Skeletal muscle cell (primary cell): ENCODE results near the gene USP31.

Experiments
- DNase-seq: peaks from one replicate; pipeline ENCODE4 v3.0.0-alpha.2; 2010; ENCODE audit warnings: low read depth
- H3K4me3 ChIP-seq: 2 replicates; pipeline ENCODE4 v1.5.1; 2011; ENCODE audit warnings: low read depth, mild to moderate bottlenecking, control low read depth, low read length, moderate library complexity

Gene USP31

DNA sequence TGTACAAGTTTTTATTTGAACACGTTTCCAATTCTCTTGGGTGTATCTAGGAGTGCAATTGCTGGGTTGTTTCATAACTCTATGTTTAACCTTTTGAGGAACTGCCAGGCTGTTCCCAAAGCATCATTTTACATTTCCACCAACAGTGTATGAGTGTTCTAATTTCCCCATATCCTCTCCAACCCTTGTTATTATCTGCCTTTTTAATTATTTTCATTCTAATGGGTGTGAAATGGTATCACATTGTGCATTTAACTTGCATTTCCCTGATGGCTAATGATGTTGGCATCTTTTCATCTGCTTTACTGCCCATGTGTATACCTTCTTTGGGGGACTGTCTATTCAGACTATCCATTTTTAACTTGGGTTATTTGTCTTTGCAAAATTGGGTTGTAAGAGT, 104.2 kb downstream of the USP31 start:
- H3K4me3 ChIP-seq = no peak overlapping the region
- no peak for DNase-seq

DNA sequence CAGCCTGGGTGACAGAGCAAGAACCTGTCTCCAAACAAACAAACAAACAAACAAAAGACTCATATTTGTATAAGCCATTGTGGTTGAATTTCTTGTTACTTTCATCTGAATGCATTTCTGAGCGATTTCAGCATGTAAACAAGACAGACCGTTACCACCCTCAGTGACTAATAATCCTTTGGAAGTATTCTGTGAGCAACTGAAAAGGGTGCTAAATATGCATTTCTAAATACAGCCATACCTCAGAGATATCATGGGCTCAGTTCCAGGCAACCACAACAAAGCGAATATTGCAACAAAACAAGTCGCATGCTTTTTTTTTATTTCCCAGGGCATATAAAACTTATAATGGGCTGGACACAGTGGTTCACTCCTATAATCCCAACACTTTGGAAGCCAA, 109.0 kb downstream of the USP31 start:
- no peak for DNase-seq
- no peak overlapping the region for H3K4me3 ChIP-seq

DNA sequence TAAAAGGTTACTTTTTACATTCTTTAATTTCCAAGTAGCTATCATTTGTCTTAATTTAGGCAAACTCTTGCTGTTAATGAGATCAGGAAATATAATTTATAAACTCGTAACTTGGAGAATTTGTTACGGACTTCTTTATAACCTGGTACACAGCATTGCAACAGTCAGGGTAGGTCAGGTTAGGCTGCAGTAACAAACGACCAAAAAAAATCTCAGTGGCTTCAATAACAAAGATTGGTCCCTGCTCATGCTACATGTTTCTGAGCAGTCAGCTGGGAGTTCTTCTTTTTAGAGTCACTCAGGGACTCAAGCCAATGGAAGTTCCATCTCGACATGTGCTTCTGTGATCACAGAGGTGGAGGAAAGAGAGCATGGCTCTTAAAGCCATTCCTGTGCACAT, 110.1 kb downstream of the USP31 start:
- H3K4me3 ChIP-seq = no peak overlapping the region
- no peak for DNase-seq

DNA sequence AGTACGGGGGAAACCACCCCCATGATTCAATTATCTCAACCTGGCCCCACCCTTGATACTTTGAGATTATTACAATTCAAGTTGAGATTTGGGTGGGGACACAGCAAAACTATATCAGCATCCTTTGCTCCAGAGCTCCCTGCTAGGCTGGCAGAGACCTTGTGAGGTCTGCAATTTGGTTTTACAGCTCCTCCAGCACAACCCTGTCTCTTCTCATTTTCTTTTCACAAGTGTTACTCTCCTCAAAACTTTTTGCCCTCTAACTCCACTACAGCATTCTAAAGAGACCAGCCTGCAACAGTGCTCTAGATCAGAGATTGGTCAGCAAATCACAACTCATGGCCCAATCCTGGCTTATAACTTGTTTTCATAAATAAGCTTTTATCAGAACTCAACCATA, 114.0 kb downstream of the USP31 start:
- DNase-seq = no peak
- H3K4me3 ChIP-seq = no peak overlapping the region

DNA sequence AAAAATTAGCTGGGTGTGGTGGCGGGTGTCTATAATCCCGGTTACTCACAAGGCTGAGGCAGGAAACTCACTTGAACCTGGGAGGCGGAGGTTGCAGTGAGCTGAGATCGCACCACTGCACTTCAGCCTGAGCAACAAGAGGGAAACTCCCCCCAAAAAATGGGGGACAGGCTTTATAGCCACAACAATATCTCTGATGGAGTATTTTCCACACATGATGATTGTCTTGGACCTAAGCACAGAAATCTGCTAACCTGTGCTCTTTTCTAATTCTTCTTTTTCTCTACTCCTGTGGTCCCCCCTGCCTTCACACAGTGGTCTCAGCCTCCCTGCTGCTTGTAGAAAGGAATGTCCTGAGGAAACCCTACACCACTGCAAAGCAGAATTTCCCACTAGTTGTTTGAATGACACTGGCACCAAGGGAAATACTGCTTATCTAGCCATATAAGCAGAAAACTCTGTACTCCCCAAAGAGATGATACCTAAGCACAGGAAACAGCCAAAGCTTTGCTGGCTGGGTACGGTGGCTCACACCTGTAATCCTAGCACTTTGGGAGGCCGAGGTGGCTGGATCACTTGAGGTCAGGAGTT, 117.6 kb downstream of the USP31 start:
- no peak for DNase-seq
- H3K4me3 ChIP-seq = no peak overlapping the region

DNA sequence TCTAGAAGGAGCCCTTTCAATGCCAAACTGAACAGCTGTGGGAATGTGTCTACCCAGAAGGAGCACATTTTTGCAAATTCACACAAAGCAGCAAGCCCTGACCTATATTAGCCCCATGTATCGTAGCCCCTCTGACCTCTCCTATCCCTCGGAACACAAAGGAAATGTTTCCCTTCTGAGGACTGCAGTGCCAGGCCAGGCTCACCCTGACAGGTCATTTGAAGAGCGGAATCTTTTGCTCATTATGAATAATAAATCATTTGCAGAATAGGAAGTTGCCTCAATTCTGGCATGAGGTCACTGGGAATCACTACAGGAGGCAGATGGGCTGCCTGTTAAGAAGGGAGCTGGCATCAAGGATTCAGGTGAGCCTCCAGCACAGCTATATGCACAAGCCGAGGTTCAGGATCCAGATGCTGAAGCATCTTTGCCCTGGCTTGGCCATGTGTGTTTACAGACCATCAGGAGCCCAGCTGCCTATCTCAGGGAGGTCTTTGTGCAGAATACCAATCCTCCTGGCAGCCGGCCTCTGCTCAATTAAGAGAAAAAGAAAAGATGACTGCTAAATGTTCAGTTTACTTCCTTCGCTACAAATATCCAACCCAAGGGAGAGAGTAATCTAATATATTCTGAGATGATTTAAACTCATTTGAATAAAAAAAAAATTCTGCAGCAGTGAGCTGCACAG, 119.4 kb downstream of the USP31 start:
- no peak for DNase-seq
- H3K4me3 ChIP-seq = no peak overlapping the region

DNA sequence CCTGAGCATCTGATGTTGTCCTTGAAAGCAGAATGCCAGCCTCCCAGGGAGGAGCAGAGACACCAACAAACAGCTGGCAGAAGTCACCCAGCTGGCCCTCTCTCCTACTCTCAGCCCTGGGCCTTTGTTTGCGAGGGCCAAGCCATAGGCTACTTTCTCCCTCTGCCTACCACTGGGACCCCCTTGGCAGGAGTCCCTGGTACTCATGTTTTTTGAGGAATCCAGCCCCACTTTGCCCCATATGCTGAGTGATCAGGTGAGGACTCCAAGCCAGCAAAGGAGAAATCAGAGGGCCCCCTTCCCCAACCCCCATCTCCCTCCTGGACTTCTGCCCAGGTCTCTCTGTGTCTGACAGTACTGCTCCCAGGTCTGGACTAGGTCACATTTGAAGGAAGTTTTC, 121.9 kb downstream of the USP31 start:
- H3K4me3 ChIP-seq = no peak overlapping the region
- DNase-seq = no peak

DNA sequence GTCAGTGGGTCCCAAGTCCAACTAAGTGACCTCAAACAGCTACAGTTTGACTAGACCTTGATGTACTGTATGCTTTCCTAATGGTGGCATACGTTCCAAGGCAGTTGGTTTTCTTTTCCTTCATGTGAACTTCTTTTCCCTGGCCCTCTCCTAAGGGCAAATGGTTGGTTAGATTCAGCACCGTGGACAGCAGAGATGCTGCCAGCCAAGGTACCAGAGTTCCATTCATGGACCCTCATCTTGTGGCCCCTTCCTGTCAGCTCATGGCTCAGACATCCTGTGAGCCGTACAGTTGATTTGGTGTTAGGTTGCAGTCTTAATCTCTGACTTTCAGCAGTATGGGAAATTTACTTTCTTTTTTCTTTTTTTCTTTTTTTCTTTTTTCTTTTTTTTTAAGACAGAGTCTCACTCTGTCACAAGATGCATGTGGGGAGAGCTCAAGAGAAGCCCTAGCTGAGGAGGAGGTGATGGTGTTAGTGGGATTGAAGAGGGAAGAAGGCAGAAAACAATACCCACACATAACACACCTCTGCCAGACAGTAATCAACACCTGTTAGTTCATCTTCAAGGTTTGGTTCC, 122.4 kb downstream of the USP31 start:
- DNase-seq = no peak
- H3K4me3 ChIP-seq = no peak overlapping the region

DNA sequence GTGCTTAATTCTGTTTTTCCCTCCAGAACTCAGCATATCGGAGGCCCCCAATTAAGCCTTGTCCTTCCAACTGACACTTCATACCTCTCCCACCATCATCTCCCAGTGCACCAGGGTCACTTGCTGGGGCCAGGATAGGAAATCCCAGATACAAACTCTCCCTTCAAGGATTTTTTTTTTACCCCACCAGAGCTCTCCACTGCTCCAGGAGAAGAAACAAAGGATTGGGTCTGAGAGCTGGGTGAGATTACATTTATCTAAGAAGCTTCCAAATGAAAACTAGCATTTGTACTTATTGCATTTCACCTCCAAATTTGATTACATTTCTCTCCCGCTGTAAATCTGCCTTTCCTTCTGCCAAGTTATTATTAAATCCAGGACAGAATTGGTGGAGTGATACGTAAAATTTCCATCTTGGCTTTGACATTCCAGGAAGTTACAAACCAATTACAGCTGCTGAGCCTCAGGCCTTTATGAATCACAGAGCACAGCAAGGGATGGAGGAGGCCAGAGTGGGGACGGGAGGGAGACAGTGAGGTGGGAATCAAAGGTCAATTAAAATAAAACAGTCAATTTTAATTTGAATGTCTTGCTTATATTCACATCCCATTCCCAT, 123.5 kb downstream of the USP31 start:
- DNase-seq = no peak
- no peak overlapping the region for H3K4me3 ChIP-seq

DNA sequence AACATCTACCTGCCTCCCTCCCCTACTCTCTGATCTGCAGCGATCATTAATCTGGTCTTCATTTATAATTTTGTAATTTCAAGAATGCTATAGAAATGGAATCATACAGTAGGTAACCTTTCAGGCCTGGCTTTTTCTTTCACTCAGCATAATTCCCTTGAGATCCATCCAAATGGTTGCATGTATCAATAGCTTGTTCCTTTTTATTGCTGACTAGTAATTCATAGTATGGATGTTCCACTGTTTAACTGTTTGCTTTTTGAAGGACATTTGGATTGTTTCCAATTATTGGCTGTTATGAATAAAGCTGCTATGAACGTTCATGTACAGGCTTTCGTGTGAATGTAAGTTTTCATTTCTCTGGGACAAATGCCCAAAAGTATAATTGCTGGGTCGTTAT, 125.2 kb downstream of the USP31 start:
- DNase-seq = no peak

DNA sequence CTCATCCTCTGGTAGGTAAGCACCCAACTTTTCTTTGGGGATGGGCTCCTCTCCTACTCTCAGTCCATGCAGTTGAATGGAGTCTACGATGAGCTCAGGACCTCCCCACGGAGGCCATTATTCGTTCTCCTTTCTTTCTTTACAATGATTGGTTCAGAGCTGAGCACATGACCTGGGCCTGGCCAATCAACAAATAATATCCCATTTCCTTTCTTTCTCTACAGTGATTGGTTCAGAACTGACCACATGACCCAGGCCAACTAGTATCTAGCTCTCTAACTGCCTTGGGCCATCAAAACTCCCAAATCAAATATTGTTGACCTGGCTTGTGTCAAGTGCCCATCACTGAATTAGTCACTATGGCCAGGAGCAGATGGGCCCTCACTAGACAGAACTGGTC, 129.2 kb downstream of the USP31 start:
- DNase-seq = no peak
- no peak overlapping the region for H3K4me3 ChIP-seq

More for the DNA sequence above, 125.2 kb downstream of the USP31 start:
- H3K4me3 ChIP-seq = no peak overlapping the region

DNA sequence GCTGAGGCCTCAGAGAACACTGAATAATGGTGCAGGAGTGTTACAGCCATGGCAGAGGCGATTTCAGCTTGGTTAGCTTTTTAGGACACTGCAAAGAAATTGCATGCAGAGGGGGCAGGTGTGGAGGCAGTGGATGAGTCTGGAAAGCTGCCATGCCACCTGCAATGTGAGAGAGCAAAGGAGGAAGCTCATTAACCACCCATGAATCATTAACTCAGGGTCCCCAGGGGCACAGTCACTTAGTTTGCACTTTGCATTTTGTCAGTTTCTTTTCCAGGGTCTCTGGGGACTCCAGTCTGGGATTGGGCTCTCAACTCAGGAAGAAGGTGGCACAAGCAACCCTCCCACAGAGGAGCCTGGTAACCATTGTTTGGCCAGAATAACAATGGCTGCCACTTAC, 132.9 kb downstream of the USP31 start:
- DNase-seq = no peak
- H3K4me3 ChIP-seq = no peak overlapping the region

DNA sequence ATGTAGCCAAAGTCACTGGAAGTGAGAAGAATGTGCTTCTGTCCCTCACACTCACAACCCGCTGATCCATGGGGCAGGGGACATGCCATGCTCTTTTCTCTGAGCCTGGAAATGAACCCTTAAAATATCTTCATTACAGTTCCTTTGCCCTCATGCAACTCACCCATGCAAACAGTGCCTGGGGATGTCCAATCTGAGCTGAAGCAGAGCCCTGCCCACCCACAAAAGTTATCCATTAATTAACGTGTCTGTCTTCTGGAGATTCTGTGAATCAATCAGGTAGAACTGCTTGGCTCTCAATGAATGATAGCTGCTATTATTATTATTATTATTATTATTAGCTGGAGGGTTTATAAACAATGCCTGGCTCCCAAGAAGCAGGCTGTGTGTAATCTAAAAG, 133.7 kb downstream of the USP31 start:
- H3K4me3 ChIP-seq = no peak overlapping the region
- DNase-seq = no peak

DNA sequence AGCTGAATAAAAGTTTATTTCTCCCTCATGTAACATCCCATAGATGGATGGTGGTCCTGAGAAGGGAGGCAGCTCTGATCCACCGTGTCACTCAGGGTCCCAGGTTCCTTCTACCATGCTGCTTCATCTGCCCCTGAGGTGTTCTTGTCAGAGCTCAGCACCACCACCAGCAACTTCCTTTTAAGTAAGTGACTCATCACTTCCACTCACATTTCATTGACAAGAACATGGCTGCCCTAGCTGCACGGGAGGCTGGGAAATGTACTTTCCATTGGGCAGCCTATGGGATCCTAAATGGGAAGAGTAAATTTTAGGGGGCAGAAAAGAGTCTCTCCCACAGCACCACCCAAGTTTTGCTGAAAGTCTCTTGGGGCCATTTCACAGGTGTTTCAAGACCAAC, 134.7 kb downstream of the USP31 start:
- no peak for DNase-seq
- H3K4me3 ChIP-seq = no peak overlapping the region
